Measurements from ENCODE around the gene TMEM134. TPM values are rescaled to one million over a fixed set of nuclear protein-coding genes. Genes with fewer than 3 reads are reported as not detected.

Gene TMEM134
- total RNA-seq, 2 experiments from 2014 or later, result 49.9 to 52.4 TPM

DNA sequence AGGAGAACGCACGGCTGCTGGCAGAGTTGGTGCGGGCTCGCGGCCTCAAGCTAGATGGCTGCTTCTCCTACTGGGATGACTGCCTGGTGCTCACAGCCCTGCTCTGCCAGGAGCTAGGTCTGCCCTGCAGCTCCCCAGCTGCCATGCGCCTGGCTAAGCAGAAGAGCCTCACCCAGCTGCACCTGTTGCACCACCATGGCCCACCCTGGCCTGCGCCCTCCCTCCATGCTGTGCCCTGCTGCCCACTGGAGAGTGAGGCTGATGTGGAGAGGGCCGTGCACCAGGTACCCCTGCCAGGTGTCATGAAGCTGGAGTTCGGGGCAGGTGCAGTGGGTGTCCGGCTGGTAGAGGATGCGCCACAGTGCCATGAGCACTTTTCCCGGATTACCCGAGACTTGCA is 45.6 kb downstream of the TMEM134 start:
- no peak overlapping the region for H3K27ac ChIP-seq (ENCODE audit: low read depth in 1 of 2, low read length in 2 of 2)
- H3K27me3 ChIP-seq (ENCODE audit: control insufficient read depth in 1 of 2, insufficient read depth in 2 of 2, low read length in 2 of 2), result no peaks in the 10 kb centered on the region
- TF ChIP-seq CTCF (IDR thresholded peaks at IDR 0.05), result no peak
- Mint-ChIP-seq H3K27me3 (no peaks in the 10 kb centered on the region), H3K4me3 (no peak overlapping the region), H3K4me1 (ENCODE audit: low read depth) (peaks cover 41% of the 10 kb centered on the region), H3K27ac (no peak overlapping the region), H3K9me3 (no peaks in the 10 kb centered on the region), H3K36me3 (ENCODE audit: low read depth) (peaks cover 13% of the 10 kb centered on the region)
- no peak overlapping the region for H3K4me3 ChIP-seq (ENCODE audit: low read length)
- ATAC-seq (ENCODE audit: poor library complexity), result no peak
- ChIA-PET POLR2A (interaction anchor here (1.2 to 7.4 kb wide), 4 partner anchors 11 to 22 kb away, joined by 4 to 136 read pairs (median 7); partner anchors contain the start of genes PPP1CA and TBC1D10C), CTCF (interaction anchor here (1.2 kb wide), 1 partner anchor 22 kb away, joined by 3 read pairs; no protein-coding TSS in a partner anchor)
- intact Hi-C loops (cut with DNase I, micrococcal nuclease), result no loop called here
- DNase-seq, result no peak
- peaks cover 42% of the 10 kb centered on the region for H3K4me1 ChIP-seq (ENCODE audit: insufficient read depth, low read length)
- H3K9me3 ChIP-seq (ENCODE audit: control insufficient read depth in 1 of 2, insufficient read depth in 1 of 2, low read length in 2 of 2), result no peaks in the 10 kb centered on the region
- H3K36me3 ChIP-seq (ENCODE audit: insufficient read depth, low read length), result no peaks in the 10 kb centered on the region

DNA sequence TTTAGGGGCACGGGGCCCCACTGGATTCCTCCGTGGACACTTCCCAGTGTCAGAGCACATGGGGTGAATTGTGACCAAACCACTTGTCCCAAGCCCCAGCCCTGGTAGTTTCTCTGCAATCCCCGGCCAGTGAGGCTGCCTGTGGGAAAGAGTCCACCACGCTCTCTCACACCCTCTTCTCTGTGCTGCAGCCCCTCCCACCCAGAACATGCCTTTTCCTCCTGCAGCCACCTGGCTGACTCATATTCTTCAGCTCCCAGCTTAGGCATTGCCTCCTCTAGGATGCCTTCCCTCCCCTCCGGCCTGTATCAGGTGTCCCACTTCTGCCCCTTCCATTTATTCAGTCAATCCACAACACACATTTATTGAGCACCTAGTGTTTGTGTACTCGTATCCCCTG is 46.2 kb downstream of the TMEM134 start:
- Mint-ChIP-seq H3K27me3 (no peaks in the 10 kb centered on the region), H3K9me3 (no peaks in the 10 kb centered on the region), H3K4me1 (ENCODE audit: low read depth) (peaks cover 41% of the 10 kb centered on the region), H3K27ac (no peak overlapping the region), H3K4me3 (peak overlapping the region; percentile 26), H3K36me3 (ENCODE audit: low read depth) (peaks cover 7% of the 10 kb centered on the region)
- peak in 1 of 14 experiments; percentile 2 for DNase-seq
- Histone ChIP-seq H3K27ac (ENCODE audit: low read depth in 1 of 2, low read length in 2 of 2) (no peak overlapping the region), H3K4me1 (ENCODE audit: insufficient read depth, low read length) (peaks cover 46% of the 10 kb centered on the region), H3K9me3 (ENCODE audit: control insufficient read depth in 1 of 2, insufficient read depth in 1 of 2, low read length in 2 of 2) (no peaks in the 10 kb centered on the region), H3K27me3 (ENCODE audit: control insufficient read depth in 1 of 2, insufficient read depth in 2 of 2, low read length in 2 of 2) (no peaks in the 10 kb centered on the region), H3K36me3 (ENCODE audit: insufficient read depth, low read length) (no peaks in the 10 kb centered on the region), H3K4me3 (ENCODE audit: low read length) (no peak overlapping the region)
- ChIA-PET POLR2A (interaction anchor here (1.2 to 12.5 kb wide), 5 partner anchors 10 to 21 kb away, joined by 4 to 411 read pairs (median 8); partner anchors contain the start of genes PPP1CA, PTPRCAP, RPS6KB2 and TBC1D10C), CTCF (interaction anchor here (1.2 kb wide), 1 partner anchor 22 kb away, joined by 3 read pairs; no protein-coding TSS in a partner anchor)
- intact Hi-C loops (cut with DNase I, micrococcal nuclease), result no loop called here
- ATAC-seq (ENCODE audit: poor library complexity), result no peak
- TF ChIP-seq CTCF (IDR thresholded peaks at IDR 0.05), result no peak

DNA sequence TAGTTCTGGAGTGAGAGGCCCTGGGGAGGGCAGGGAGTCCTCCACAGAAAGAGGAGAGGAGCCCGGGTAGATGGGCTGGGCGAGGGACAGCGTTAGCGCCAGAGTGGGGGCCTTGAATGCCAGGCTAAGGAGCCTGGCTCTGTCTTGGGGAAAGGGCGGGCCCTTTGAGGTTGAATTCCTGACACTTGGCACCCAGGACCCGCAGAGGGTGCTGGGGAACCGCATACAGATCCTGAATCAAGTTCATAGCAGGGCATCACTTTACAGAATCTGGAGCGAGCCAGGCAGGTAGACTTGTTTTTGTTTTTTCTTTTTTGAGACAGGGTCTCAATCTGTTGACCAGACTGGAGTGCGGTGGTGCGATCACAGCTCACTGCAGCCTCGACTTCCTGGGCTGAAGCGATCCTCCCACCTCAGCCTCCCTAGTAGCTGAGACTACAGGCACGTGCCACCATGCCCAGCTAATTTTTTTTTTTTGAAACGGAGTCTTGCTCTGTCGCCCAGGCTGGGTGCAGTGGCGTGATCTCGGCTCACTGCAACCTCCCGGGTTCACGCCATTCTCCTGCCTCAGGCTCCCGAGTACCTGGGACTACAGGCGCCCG is 47.5 kb downstream of the TMEM134 start:
- no peaks in the 10 kb centered on the region for H3K27me3 ChIP-seq (ENCODE audit: control insufficient read depth in 1 of 2, insufficient read depth in 2 of 2, low read length in 2 of 2)
- H3K4me3 ChIP-seq (ENCODE audit: low read length), result peak overlapping the region; percentile 22
- no peaks in the 10 kb centered on the region for H3K36me3 ChIP-seq (ENCODE audit: insufficient read depth, low read length)
- H3K27ac Mint-ChIP-seq, result peak overlapping the region; percentile 89
- H3K4me1 ChIP-seq (ENCODE audit: insufficient read depth, low read length), result peaks cover 50% of the 10 kb centered on the region
- H3K4me3 Mint-ChIP-seq, result peak overlapping the region; percentile 86
- no peak for TF ChIP-seq CTCF (IDR thresholded peaks at IDR 0.05)
- intact Hi-C loops (cut with DNase I, micrococcal nuclease), result loop anchor here (1.0 to 2.0 kb wide), 3 partner anchors 17 to 69 kb away; partner anchors contain the start of genes POLD4 (in 1 of the 2) and TBC1D10C (in 1 of the 2)
- H3K27ac ChIP-seq (ENCODE audit: low read depth in 1 of 2, low read length in 2 of 2), result peak overlapping the region; percentile 15 to 34
- ATAC-seq (ENCODE audit: poor library complexity) (no peak), DNase-seq (no peak)
- no peaks in the 10 kb centered on the region for H3K27me3 Mint-ChIP-seq
- peaks cover 4% of the 10 kb centered on the region for H3K36me3 Mint-ChIP-seq (ENCODE audit: low read depth)
- H3K9me3 Mint-ChIP-seq, result no peaks in the 10 kb centered on the region
- no peaks in the 10 kb centered on the region for H3K9me3 ChIP-seq (ENCODE audit: control insufficient read depth in 1 of 2, insufficient read depth in 1 of 2, low read length in 2 of 2)
- POLR2A ChIA-PET, result interaction anchor here (1.2 to 12.5 kb wide), 9 partner anchors 10 to 181 kb away, joined by 5 to 411 read pairs (median 18); partner anchors contain the start of genes AIP, PPP1CA, PTPRCAP and RPS6KB2
- H3K4me1 Mint-ChIP-seq (ENCODE audit: low read depth), result peaks cover 49% of the 10 kb centered on the region
- CTCF ChIA-PET, result interaction anchor here (1.2 to 6.0 kb wide), 4 partner anchors 14 to 71 kb away, joined by 3 to 46 read pairs (median 6); partner anchors contain the start of genes PPP1CA, TBC1D10C and TMEM134

All from CD4-positive, alpha-beta T cell (primary cell).